NCI-H1048 (cell line): ENCODE measurements around the gene ZNF385C.
"Not testable (repeated sequence)": the region's sequence is repeated elsewhere in the genome, so short reads cannot be mapped to it uniquely, and the experiment has no call there.

ENCODE experiments used
- DNase-seq: peaks from one replicate; lab custom pipeline; 2025; lab: John Stamatoyannopoulos, UW

The ZNF385C gene

GRCh38 chr17:42050393-42051012 lies 47.8 kb downstream of the ZNF385C start, which contains the start of gene C17orf113:
Gene C17orf113, minus strand, starts transcription at chr17:42050601. Its CDS starts 7,225 bp downstream, at chr17:42043376.
- DNase-seq = no peak

GRCh38 chr17:42049834-42050392 lies 48.4 kb downstream of the ZNF385C start:
- DNase-seq = no peak

GRCh38 chr17:42047343-42047742 lies 50.9 kb downstream of the ZNF385C start:
- no peak for DNase-seq

- no peak for DNase-seq
Observed at GRCh38 chr17:42045719-42046118, 52.6 kb downstream of the ZNF385C start.

- DNase-seq = no peak
Observed at GRCh38 chr17:42042598-42043319, 55.5 kb downstream of the ZNF385C start.

- no peak for DNase-seq
Observed at GRCh38 chr17:42041619-42042018, 56.7 kb downstream of the ZNF385C start.

- DNase-seq = no peak
Observed at GRCh38 chr17:42040818-42041217, 57.5 kb downstream of the ZNF385C start.

GRCh38 chr17:42039794-42040763 lies 58.2 kb downstream of the ZNF385C start:
- DNase-seq = no peak

- no peak for DNase-seq
Observed at GRCh38 chr17:42038221-42038973, 59.9 kb downstream of the ZNF385C start.

GRCh38 chr17:42034059-42034458 lies 64.2 kb downstream of the ZNF385C start:
- DNase-seq = no peak

- DNase-seq = no peak
Observed at GRCh38 chr17:42031584-42031983, 66.7 kb downstream of the ZNF385C start.

- no peak for DNase-seq
Observed at GRCh38 chr17:42028791-42029127, 69.5 kb downstream of the ZNF385C start.

GRCh38 chr17:42027961-42028790 lies 70.1 kb downstream of the ZNF385C start:
- no peak for DNase-seq

GRCh38 chr17:42027590-42027889 lies 70.7 kb downstream of the ZNF385C start:
- no peak for DNase-seq

- DNase-seq = no peak
Observed at GRCh38 chr17:42026857-42027589, 71.2 kb downstream of the ZNF385C start.

- DNase-seq = no peak
Observed at GRCh38 chr17:42025936-42026335, 72.3 kb downstream of the ZNF385C start.

- no peak for DNase-seq
Observed at GRCh38 chr17:42025191-42025579, 73.1 kb downstream of the ZNF385C start.

GRCh38 chr17:42023524-42024349 lies 74.5 kb downstream of the ZNF385C start:
- DNase-seq = no peak

GRCh38 chr17:42020845-42021244 lies 77.4 kb downstream of the ZNF385C start:
- DNase-seq = not testable (repeated sequence)
